Activated CD4-positive, alpha-beta T cell treated with anti-CD3 and anti-CD28 coated beads for 36 hours (primary cell): Measurements from ENCODE around the gene HTR4. TPM values are rescaled to one million over a fixed set of nuclear protein-coding genes. Genes with fewer than 3 reads are reported as not detected.

Experiments used
- ATAC-seq: fragments of 200-7000 bp; cut with Tn5 transposase; one replicate; pipeline ENCODE4 v1.10.0; 2021; ENCODE audit warnings: mild to moderate bottlenecking, moderate library complexity
- CTCF ChIA-PET: fragments of 350-600 bp; sonication (Branson Sonifier 250); formaldehyde crosslinking; loops from one replicate; lab custom pipeline; 2021; ENCODE audit warnings: antibody characterized with exemption; lab: Charles Lee
- POLR2A ChIA-PET: fragments of 350-600 bp; sonication (Branson Sonifier 250); formaldehyde crosslinking; loops from one replicate; lab custom pipeline; 2021; ENCODE audit warnings: antibody characterized with exemption, inconsistent platforms; lab: Charles Lee
- DNase-seq: peaks from one replicate; pipeline ENCODE4 v3.0.0-alpha.2; 2020
- H3K27ac Mint-ChIP-seq: one replicate; pipeline ENCODE4 v1.8.0; 2021; ENCODE audit warnings: mixed read lengths
- H3K27me3 Mint-ChIP-seq: one replicate; pipeline ENCODE4 v1.8.0; 2021; ENCODE audit warnings: mixed read lengths
- H3K36me3 Mint-ChIP-seq: one replicate; pipeline ENCODE4 v1.8.0; 2021; ENCODE audit warnings: low read depth, mixed read lengths
- H3K4me1 Mint-ChIP-seq: one replicate; pipeline ENCODE4 v1.8.0; 2021; ENCODE audit warnings: mixed read lengths
- H3K4me3 Mint-ChIP-seq: one replicate; pipeline ENCODE4 v1.8.0; 2021; ENCODE audit warnings: mild to moderate bottlenecking, moderate library complexity, mixed read lengths
- H3K9me3 Mint-ChIP-seq: one replicate; pipeline ENCODE4 v1.8.0; 2021; ENCODE audit warnings: low read depth, mixed read lengths
- intact Hi-C, 2 experiments: fragments of 100-400 bp; cut with DNase I in 1 of 2; cut with micrococcal nuclease in 1 of 2; formaldehyde crosslinking; loops; one replicate each; pipeline versions ENCODE4 v1.14.2 to v1.15.1; 2022 to 2024; cut with DNase I, micrococcal nuclease
- total RNA-seq, 2 experiments: library from RNA; stranded (reverse); gene quantifications; one replicate each; pipeline ENCODE4 v1.2.3, GENCODE V29; 2021

Gene HTR4
- total RNA-seq, 2 experiments from 2014 or later = not detected

GRCh38 chr5:148491015-148491792 is 163.1 kb downstream of the HTR4 start:
- H3K4me1 Mint-ChIP-seq = no peaks in the 10 kb centered on the region
- ATAC-seq (no peak), DNase-seq (no peak)
- H3K36me3 Mint-ChIP-seq = no peaks in the 10 kb centered on the region
- H3K9me3 Mint-ChIP-seq = no peaks in the 10 kb centered on the region
- peaks cover 20% of the 10 kb centered on the region for H3K27me3 Mint-ChIP-seq
- H3K27ac Mint-ChIP-seq = no peak overlapping the region
- no peak overlapping the region for H3K4me3 Mint-ChIP-seq
- intact Hi-C loops = no loop called here
- POLR2A ChIA-PET = no interaction called here
- CTCF ChIA-PET = interaction anchor here (0.8 to 2.3 kb wide), 4 partner anchors 10 to 250 kb away, joined by 3 to 10 read pairs (median 3); no protein-coding TSS in a partner anchor

DNA sequence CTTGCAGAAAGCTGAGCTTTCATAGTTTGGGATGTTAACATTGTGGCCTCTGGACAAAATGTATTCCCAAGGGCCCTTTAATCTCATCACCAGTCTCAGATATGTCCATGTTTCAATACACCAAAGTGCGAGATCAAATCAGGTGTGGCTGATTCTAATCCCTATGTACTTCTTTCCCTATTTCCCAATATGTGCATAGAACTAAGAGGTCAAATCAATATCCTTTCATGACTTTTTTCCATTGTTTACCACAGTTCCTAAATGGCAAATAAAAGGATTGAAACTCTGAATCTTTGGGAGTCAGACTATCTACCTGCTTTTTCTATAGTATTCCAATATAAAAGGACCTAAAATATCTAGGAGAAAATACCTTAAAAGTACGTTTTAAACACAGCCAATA is 165.6 kb downstream of the HTR4 start:
- CTCF ChIA-PET = no interaction called here
- DNase-seq (no peak), ATAC-seq (no peak)
- Mint-ChIP-seq H3K27me3 (peaks cover 29% of the 10 kb centered on the region), H3K9me3 (no peaks in the 10 kb centered on the region), H3K4me1 (no peaks in the 10 kb centered on the region), H3K27ac (no peak overlapping the region), H3K4me3 (no peak overlapping the region), H3K36me3 (no peaks in the 10 kb centered on the region)
- intact Hi-C loops = loop anchor here in 1 of 2 experiments (10.0 kb wide), 1 partner anchor 534 kb away; no protein-coding TSS in a partner anchor
- POLR2A ChIA-PET = no interaction called here

DNA sequence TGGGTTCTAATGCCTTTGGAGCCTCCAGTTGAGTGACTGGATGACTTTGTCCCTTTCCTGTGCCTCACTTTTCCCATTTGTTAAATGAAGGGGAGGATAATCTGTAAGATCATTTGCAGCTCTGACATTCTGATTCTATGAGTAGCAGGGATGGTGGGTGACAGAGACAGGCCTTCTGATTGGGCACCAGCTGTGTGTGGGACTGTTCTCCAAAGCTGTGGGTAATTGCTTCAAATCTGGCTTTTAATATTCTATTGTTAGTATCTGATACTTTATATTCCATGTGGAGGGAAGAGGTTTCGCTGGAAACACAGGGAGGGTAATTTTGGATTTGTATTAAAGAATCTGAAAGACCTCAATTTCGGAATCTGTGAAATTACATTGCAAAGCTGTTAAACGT is 167.9 kb downstream of the HTR4 start:
- Mint-ChIP-seq H3K36me3 (no peaks in the 10 kb centered on the region), H3K9me3 (no peaks in the 10 kb centered on the region), H3K4me3 (no peak overlapping the region), H3K27ac (no peak overlapping the region), H3K4me1 (peaks cover 5% of the 10 kb centered on the region), H3K27me3 (peaks cover 37% of the 10 kb centered on the region)
- ChIA-PET CTCF (interaction anchor here (1.5 kb wide), 1 partner anchor 244 kb away, joined by 5 read pairs; no protein-coding TSS in a partner anchor), POLR2A (no interaction called here)
- DNase-seq (no peak), ATAC-seq (no peak)
- intact Hi-C loops = loop anchor here in 1 of 2 experiments (10.0 kb wide), 1 partner anchor 532 kb away; no protein-coding TSS in a partner anchor

DNA sequence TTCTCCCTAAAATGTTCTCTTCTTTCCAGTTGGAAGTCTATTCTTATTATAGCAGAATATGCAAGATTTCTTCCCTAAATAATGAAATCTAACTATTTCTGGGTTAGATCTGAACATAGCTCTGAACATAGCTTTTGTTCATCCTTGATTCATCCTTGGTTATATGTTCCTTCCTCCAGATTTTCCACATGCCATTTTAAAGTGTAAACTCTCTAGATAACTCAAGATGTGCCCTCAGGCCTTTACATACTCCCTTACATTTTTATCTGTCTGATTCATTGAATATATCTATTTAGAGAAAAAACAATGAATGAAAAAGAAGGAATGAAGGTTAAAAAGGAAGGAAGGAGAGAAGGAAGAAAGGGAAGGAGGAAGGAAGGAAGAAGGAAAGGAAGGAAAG is 169.7 kb downstream of the HTR4 start:
- Mint-ChIP-seq H3K27ac (no peak overlapping the region), H3K4me3 (no peak overlapping the region), H3K36me3 (no peaks in the 10 kb centered on the region), H3K9me3 (no peaks in the 10 kb centered on the region), H3K4me1 (peaks cover 5% of the 10 kb centered on the region), H3K27me3 (peaks cover 35% of the 10 kb centered on the region)
- ATAC-seq = no peak
- intact Hi-C loops = loop anchor here (5.0 to 10.0 kb wide), 2 partner anchors 307 to 530 kb away; no protein-coding TSS in a partner anchor
- CTCF ChIA-PET = interaction anchor here (1.9 to 3.9 kb wide), 2 partner anchors 246 to 249 kb away, joined by 7 to 19 read pairs; no protein-coding TSS in a partner anchor
- no peak for DNase-seq
- POLR2A ChIA-PET = no interaction called here

DNA sequence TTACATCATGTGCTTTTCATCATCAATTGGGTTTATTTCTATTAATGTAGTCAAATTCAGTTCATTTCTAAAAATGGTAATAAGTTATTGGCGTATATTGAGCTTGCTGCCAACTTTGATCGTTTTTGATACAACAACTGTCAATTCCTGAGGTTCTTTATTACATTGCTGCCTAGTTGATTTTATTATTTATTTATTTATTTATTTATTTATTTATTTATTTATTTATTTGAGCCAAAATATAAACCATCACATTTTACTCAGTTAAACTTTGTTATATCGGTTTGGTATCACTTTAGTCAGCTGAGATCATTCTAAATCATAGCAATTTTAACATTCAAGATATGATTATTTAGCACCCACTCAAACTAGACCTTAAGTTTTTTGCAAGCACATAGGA is 170.6 kb downstream of the HTR4 start:
- intact Hi-C loops = loop anchor here (1.0 to 10.0 kb wide), 6 partner anchors 39 to 529 kb away; no protein-coding TSS in a partner anchor
- DNase-seq (no peak), ATAC-seq (no peak)
- CTCF ChIA-PET = interaction anchor here (0.6 to 3.9 kb wide), 10 partner anchors 9 to 272 kb away, joined by 3 to 19 read pairs (median 3); no protein-coding TSS in a partner anchor
- H3K4me3 Mint-ChIP-seq = no peak overlapping the region
- peaks cover 5% of the 10 kb centered on the region for H3K4me1 Mint-ChIP-seq
- no peaks in the 10 kb centered on the region for H3K9me3 Mint-ChIP-seq
- POLR2A ChIA-PET = no interaction called here
- peaks cover 29% of the 10 kb centered on the region for H3K27me3 Mint-ChIP-seq
- H3K36me3 Mint-ChIP-seq = no peaks in the 10 kb centered on the region
- no peak overlapping the region for H3K27ac Mint-ChIP-seq

- POLR2A ChIA-PET = no interaction called here
- H3K36me3 Mint-ChIP-seq = no peaks in the 10 kb centered on the region
- peaks cover 5% of the 10 kb centered on the region for H3K4me1 Mint-ChIP-seq
- ATAC-seq (peak; percentile 88), DNase-seq (peak; percentile 85)
- H3K4me3 Mint-ChIP-seq = no peak overlapping the region
- intact Hi-C loops = loop anchor here (1.0 to 10.0 kb wide), 7 partner anchors 38 to 528 kb away; no protein-coding TSS in a partner anchor
- CTCF ChIA-PET = interaction anchor here (0.6 to 3.9 kb wide), 22 partner anchors 9 to 485 kb away, joined by 3 to 19 read pairs (median 3); no protein-coding TSS in a partner anchor
- H3K9me3 Mint-ChIP-seq = no peaks in the 10 kb centered on the region
- H3K27me3 Mint-ChIP-seq = peaks cover 33% of the 10 kb centered on the region
- no peak overlapping the region for H3K27ac Mint-ChIP-seq
These were observed 171.4 kb downstream of the HTR4 start for GRCh38 chr5:148482697-148483462.

- CTCF ChIA-PET = interaction anchor here (0.6 to 3.9 kb wide), 17 partner anchors 9 to 485 kb away, joined by 3 to 19 read pairs (median 4); no protein-coding TSS in a partner anchor
- DNase-seq (no peak), ATAC-seq (no peak)
- POLR2A ChIA-PET = no interaction called here
- no peaks in the 10 kb centered on the region for H3K36me3 Mint-ChIP-seq
- H3K9me3 Mint-ChIP-seq = no peaks in the 10 kb centered on the region
- H3K27me3 Mint-ChIP-seq = peaks cover 34% of the 10 kb centered on the region
- no peak overlapping the region for H3K27ac Mint-ChIP-seq
- H3K4me1 Mint-ChIP-seq = peaks cover 5% of the 10 kb centered on the region
- intact Hi-C loops = loop anchor here (1.0 to 10.0 kb wide), 5 partner anchors 37 to 527 kb away; no protein-coding TSS in a partner anchor
- no peak overlapping the region for H3K4me3 Mint-ChIP-seq
These were observed 172.1 kb downstream of the HTR4 start for GRCh38 chr5:148482196-148482595.

DNA sequence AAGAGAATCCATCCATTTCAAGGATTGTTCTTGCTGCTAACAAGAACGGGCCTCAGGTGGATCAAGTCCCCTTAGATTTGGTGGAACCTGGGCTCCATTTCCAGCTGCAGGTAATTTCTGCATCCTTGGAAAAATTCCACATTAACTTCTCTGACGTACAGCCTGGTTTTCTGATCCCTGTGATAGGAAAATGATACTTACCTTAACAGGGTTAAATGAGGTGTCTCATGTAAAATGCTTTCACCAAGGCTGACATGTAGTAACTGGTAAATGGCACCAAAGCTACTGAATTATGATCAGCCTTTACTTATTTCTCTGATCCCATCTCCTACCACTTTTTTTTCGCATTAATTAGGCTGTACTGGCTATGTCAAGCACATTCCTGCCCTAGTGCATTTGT is 176.9 kb downstream of the HTR4 start:
- H3K4me1 Mint-ChIP-seq = peaks cover under 1% of the 10 kb centered on the region

DNA sequence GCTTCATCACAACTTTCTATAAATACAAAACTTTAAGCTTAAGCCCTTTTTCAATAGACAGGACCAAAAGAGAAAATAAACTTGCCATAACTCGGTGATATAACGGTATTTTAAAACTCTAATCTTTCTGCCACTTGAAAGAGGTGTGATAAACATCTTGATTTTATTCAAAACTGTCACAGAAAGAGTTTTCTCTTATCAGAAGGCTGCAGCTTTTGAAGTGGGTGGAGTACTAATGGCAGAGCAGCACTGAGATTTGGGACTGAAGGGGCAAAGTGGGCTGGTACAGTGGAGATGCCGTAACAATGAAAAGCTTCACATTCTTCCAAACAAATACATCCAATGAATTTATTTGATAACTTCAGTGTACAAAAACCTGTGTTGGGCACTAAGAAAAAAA is 178.0 kb downstream of the HTR4 start:
- ChIA-PET POLR2A (no interaction called here), CTCF (no interaction called here)
- Mint-ChIP-seq H3K27me3 (peaks cover 15% of the 10 kb centered on the region), H3K4me1 (no peaks in the 10 kb centered on the region), H3K27ac (no peak overlapping the region), H3K4me3 (no peak overlapping the region), H3K36me3 (no peaks in the 10 kb centered on the region), H3K9me3 (no peaks in the 10 kb centered on the region)
- intact Hi-C loops = no loop called here
- DNase-seq (no peak), ATAC-seq (no peak)

More for the DNA sequence above, 176.9 kb downstream of the HTR4 start:
- ChIA-PET POLR2A (no interaction called here), CTCF (no interaction called here)
- ATAC-seq (no peak), DNase-seq (no peak)
- no peaks in the 10 kb centered on the region for H3K36me3 Mint-ChIP-seq
- H3K9me3 Mint-ChIP-seq = no peaks in the 10 kb centered on the region
- no peak overlapping the region for H3K4me3 Mint-ChIP-seq
- no peak overlapping the region for H3K27ac Mint-ChIP-seq
- H3K27me3 Mint-ChIP-seq = peaks cover 19% of the 10 kb centered on the region
- intact Hi-C loops = no loop called here

- Mint-ChIP-seq H3K27ac (no peak overlapping the region), H3K36me3 (no peaks in the 10 kb centered on the region), H3K27me3 (peaks cover 15% of the 10 kb centered on the region), H3K4me1 (no peaks in the 10 kb centered on the region), H3K9me3 (no peaks in the 10 kb centered on the region), H3K4me3 (no peak overlapping the region)
- CTCF ChIA-PET = no interaction called here
- no peak for ATAC-seq
- intact Hi-C loops = no loop called here
- no peak for DNase-seq
- POLR2A ChIA-PET = no interaction called here
These were observed 180.3 kb downstream of the HTR4 start for GRCh38 chr5:148474025-148474511.

- POLR2A ChIA-PET = no interaction called here
- CTCF ChIA-PET = interaction anchor here (1.6 kb wide), 1 partner anchor 259 kb away, joined by 8 read pairs; no protein-coding TSS in a partner anchor
- no peaks in the 10 kb centered on the region for H3K36me3 Mint-ChIP-seq
- H3K9me3 Mint-ChIP-seq = no peaks in the 10 kb centered on the region
- no peak overlapping the region for H3K4me3 Mint-ChIP-seq
- intact Hi-C loops = no loop called here
- no peak overlapping the region for H3K27ac Mint-ChIP-seq
- ATAC-seq (no peak), DNase-seq (no peak)
- H3K27me3 Mint-ChIP-seq = peaks cover 2% of the 10 kb centered on the region
- no peaks in the 10 kb centered on the region for H3K4me1 Mint-ChIP-seq
These were observed 182.9 kb downstream of the HTR4 start for GRCh38 chr5:148471379-148471778.
